Bronchial smooth muscle cell (primary cell): ENCODE measurements around the gene OR2T11. TPM values are rescaled to one million over a fixed set of nuclear protein-coding genes. Genes with fewer than 3 reads are reported as not detected.

Experiments used
- total RNA-seq: library from RNA; depleted of rRNA; stranded (reverse); fragments of >200 nt; gene quantifications from 2 replicates; pipeline ENCODE4 v1.2.1, GENCODE V29; 2014

Gene OR2T11, protein sequence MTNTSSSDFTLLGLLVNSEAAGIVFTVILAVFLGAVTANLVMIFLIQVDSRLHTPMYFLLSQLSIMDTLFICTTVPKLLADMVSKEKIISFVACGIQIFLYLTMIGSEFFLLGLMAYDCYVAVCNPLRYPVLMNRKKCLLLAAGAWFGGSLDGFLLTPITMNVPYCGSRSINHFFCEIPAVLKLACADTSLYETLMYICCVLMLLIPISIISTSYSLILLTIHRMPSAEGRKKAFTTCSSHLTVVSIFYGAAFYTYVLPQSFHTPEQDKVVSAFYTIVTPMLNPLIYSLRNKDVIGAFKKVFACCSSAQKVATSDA
- total RNA-seq, result not detected in 2 replicates

DNA sequence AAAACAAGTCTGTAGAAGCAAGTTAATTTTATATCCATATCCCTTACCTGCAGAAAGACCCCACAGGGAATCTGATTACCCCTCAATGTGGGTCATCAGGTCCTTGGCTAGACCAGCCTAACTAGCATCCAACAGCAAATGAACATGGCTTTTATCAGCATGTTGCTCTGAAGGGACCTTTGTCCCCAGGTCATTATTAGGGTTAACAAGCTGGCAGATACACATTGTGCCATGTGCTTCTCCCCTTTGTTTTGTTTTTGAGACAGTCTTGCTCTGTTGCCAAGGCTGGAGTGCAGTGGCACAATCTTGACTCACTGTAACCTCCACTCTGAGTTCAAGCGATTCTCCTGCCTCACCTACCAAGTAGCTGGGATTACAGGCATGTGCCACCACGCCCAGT is at the start of gene OR2T11:
TSS of gene OR2T11 (minus strand) at position 101 of the 400 bp plus-strand sequence. CDS start 7,963 bp downstream, outside the sequence.

DNA sequence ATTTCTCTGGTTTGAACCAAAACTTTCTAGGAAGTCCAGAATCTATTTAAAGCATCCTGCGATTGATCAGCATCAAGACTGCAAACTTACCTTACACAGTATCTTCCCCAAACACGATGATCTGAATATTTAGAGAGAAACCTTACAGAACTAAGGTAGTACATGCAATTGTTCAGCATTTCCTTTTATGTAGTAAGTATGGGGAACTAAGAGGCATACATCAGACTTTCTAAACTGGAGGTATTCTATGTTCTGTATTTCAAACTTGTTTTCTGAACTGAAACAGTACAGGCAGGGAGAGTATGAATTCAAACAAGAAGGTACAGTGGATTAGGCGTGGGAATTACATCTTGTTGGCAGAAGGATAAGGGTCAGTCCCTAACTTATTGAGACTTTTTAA is 20.5 kb upstream of the OR2T11 start, which contains the start of gene OR2T27:
TSS of gene OR2T27 (minus strand) at position 175 of the 400 bp plus-strand sequence. CDS start 4,644 bp downstream, outside the sequence.

DNA sequence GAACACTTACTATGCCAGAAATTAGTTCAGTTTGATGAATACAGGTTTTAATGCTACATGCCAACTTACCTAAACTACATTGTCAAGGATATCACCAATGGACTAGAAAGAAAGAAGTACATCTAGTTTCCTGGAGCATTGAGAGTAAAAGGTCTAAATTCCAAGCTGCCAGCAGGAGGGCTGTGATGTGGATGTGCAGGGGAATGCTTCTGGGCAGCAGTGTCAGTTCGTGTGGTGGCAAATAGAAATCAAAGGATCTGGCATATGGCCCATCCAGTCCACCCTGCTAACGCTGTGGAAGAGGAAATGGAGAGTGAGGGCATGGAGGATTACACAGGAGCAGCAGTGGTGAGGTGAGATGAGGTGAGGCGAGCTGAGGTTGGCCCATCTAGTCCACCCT is 10.3 kb upstream of the OR2T11 start, which contains the start of gene OR2T35:
TSS of gene OR2T35 (minus strand) at position 101 of the 400 bp plus-strand sequence. CDS start 6,020 bp downstream, outside the sequence.

DNA sequence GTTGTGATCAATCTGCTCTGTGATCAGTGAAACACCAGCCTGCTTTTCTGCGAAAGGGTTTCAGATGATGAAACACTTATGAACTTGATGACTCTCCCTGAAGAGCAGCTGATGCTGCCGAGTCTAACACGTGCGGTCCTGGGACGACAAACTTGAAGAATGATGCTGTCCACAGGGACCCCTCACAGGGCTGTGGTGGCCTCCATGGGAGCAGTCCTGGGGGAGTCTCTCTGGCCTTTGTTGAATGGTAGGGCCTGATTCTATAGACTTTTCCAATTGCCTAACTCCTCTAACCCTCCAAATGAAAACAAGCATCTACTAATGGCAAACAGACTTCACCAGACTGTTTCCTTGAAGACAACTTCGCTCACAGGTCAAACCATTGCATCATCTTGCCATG is 37.3 kb downstream of the OR2T11 start, which contains the start of gene OR2T10:
TSS of gene OR2T10 (minus strand) at position 112 of the 400 bp plus-strand sequence. CDS start 3,932 bp downstream, outside the sequence.

DNA sequence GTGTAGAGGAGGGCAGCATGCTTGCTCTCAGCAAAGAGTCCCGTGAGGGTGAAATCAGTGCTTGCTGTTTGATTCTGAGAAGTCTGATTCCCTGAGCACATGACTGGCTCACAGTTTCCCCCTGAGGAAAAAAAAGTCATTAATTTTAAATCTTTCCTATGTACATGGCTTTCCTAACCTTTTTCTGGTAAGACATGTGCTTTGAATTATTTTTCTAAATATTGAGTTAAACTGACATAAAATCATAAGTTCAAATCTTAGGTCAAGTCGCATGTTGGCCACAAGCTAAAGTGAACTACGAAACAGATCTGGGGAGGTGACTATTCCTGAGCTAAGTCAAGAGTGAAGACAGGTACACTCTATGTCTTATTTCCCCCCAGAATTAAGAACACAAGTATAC is 60.2 kb downstream of the OR2T11 start, which contains the start of gene OR2T34:
TSS of gene OR2T34 (minus strand) at position 101 of the 400 bp plus-strand sequence. CDS start at position 101, 0 bp downstream.

Other genes starting within 250 kb of the OR2T11 start
- not detected in 2 replicates for gene OR2T1, start 232.0 kb downstream of the OR2T11 start, total RNA-seq
- gene OR2T2, start 189.5 kb downstream of the OR2T11 start, total RNA-seq, result not detected in 2 replicates
- not detected in 2 replicates for gene OR2T3, start 161.7 kb downstream of the OR2T11 start, total RNA-seq
- not detected in 2 replicates for gene OR2T5, start 146.5 kb downstream of the OR2T11 start, total RNA-seq
- gene OR2G6, start 127.0 kb downstream of the OR2T11 start, total RNA-seq, result not detected in 2 replicates
- gene OR2T29, start 72.3 kb downstream of the OR2T11 start, total RNA-seq, result not detected in 2 replicates
- gene OR2T34, start 60.3 kb downstream of the OR2T11 start, total RNA-seq, result not detected in 2 replicates
- not detected in 2 replicates for gene OR2T10, start 37.4 kb downstream of the OR2T11 start, total RNA-seq
- not detected in 2 replicates for gene OR2T35, start 10.2 kb upstream of the OR2T11 start, total RNA-seq
- gene OR2T27, start 20.4 kb upstream of the OR2T11 start, total RNA-seq, result not detected in 2 replicates
- gene OR14I1, start 67.7 kb upstream of the OR2T11 start, total RNA-seq, result not detected in 2 replicates
- not detected in 2 replicates for gene LYPD8, start 120.7 kb upstream of the OR2T11 start, total RNA-seq
- 16.9 and 17.0 TPM in 2 replicates for gene SH3BP5L, start 190.8 kb upstream of the OR2T11 start, total RNA-seq
- 10.2 and 11.8 TPM in 2 replicates for gene ZNF672, start 203.1 kb upstream of the OR2T11 start, total RNA-seq
- 13.6 and 17.7 TPM in 2 replicates for gene ZNF692, start 224.0 kb upstream of the OR2T11 start, total RNA-seq